ENCODE measurements around the gene GINS1. TPM values are rescaled to one million over a fixed set of nuclear protein-coding genes. Genes with fewer than 3 reads are reported as not detected.

Gene GINS1
- total and polyA plus RNA-seq, 9 donors = 0.69 to 2.7 (median 1.8) TPM; not detected in 1

DNA sequence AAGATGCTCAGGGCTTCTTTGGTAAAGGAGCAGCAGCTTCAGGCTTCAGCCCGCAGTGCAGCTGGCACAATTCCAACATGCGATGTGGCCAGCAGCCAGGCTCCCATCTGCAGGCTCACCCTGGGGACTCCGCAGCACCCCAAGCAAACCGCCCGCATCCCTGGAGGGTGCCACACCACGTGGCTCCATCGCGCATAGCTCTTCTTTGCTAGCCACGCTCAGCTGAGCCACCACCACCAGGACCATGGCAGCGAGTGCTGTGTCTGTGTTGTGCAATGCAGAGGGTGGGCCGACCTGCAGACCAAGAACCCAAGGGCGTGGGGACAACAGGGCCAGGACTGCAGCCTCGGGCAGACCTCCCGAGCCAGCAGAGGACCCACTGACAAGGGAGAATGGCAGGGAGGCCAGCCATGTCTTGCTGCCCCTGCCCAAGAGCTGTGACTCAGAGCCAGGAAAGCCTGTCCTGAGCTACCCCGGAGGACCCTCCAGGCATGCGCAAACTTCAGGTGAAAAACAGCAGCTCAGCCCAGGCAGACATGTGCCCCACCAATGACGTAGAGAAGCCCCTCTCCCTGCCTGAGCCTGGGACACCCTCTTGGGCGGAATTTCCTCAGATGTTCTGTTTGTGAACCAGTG is 87.8 kb downstream of the GINS1 start:
- DNase-seq = no peak
- TF ChIP-seq CTCF (IDR thresholded peaks at IDR 0.05) = no peak
- no peak for TF ChIP-seq EP300 (IDR thresholded peaks at IDR 0.05)
- TF ChIP-seq POLR2A (IDR thresholded peaks at IDR 0.05) = no peak
- Histone ChIP-seq H3K4me3 (no peak overlapping the region), H3K36me3 (no peaks in the 10 kb centered on the region), H3K27ac (no peak overlapping the region), H3K9me3 (no peaks in the 10 kb centered on the region), H3K27me3 (no peaks in the 10 kb centered on the region), H3K4me1 (ENCODE audit: insufficient read depth) (no peaks in the 10 kb centered on the region)
- intact Hi-C loops (cut with DNase I) = no loop called here
- WGBS, 3 donors = 68 to 79% (median 72%) methylated on average over 18 of the region's 18 CpGs

- Histone ChIP-seq H3K36me3 (no peaks in the 10 kb centered on the region), H3K27ac (no peak overlapping the region), H3K4me3 (no peak overlapping the region), H3K4me1 (ENCODE audit: insufficient read depth) (no peaks in the 10 kb centered on the region), H3K9me3 (no peaks in the 10 kb centered on the region), H3K27me3 (no peaks in the 10 kb centered on the region)
- TF ChIP-seq POLR2A (IDR thresholded peaks at IDR 0.05) (no peak), EP300 (IDR thresholded peaks at IDR 0.05) (no peak), CTCF (IDR thresholded peaks at IDR 0.05) (no peak)
- intact Hi-C loops (cut with DNase I) = no loop called here
- DNase-seq = peak in 1 of 5 donors; percentile 27
- WGBS, 3 donors = 95 to 98% (median 96%) methylated on average over 14 of the region's 14 CpGs
Measured at GRCh38 chr20:25496165-25496967, 88.9 kb downstream of the GINS1 start.

GRCh38 chr20:25496968-25497401 is 89.5 kb downstream of the GINS1 start:
- intact Hi-C loops (cut with DNase I) = no loop called here
- DNase-seq = no peak

More at GRCh38 chr20:25496968-25497401, 89.5 kb downstream of the GINS1 start:
- no peak overlapping the region for H3K4me3 ChIP-seq
- 81 to 86% (median 84%) methylated on average over 9 of the region's 9 CpGs for WGBS, 3 donors
- H3K27me3 ChIP-seq = no peaks in the 10 kb centered on the region
- H3K4me1 ChIP-seq (ENCODE audit: insufficient read depth) = no peaks in the 10 kb centered on the region
- no peak overlapping the region for H3K27ac ChIP-seq
- TF ChIP-seq EP300 (IDR thresholded peaks at IDR 0.05) (no peak), CTCF (IDR thresholded peaks at IDR 0.05) (no peak), POLR2A (IDR thresholded peaks at IDR 0.05) (no peak)
- H3K36me3 ChIP-seq = no peaks in the 10 kb centered on the region
- no peaks in the 10 kb centered on the region for H3K9me3 ChIP-seq

All from ovary (tissue), 9 donors.